Sciatic nerve (tissue), 2 donors: ENCODE data around the gene MAGIX. TPM values are rescaled to one million over a fixed set of nuclear protein-coding genes. Genes with fewer than 3 reads are reported as not detected.
A peak's percentile ranks its signal among the peaks of the same experiment; 100 is the strongest.
"Not testable (repeated sequence)": the region's sequence is repeated elsewhere in the genome, so short reads cannot be mapped to it uniquely, and the experiment has no call there.

Experiments
- ATAC-seq: fragments of 200-7000 bp; cut with Tn5 transposase; one replicate; pipeline ENCODE4 v1.9.1; 2020; ENCODE audit warnings: mild to moderate bottlenecking, moderate library complexity
- DNase-seq: peaks from one replicate; pipeline ENCODE4 v3.0.0-alpha.2; 2020; ENCODE audit warnings: low spot score
- intact Hi-C: fragments of 100-400 bp; cut with DNase I; formaldehyde crosslinking; loops from one replicate; pipeline ENCODE4 v1.14.2; 2022
- total RNA-seq: library from RNA; stranded (reverse); fragmentation: NEBNext Ultra II Directional; extraction: Animal tissue kit (Norgen Biotek cat#: 25700); gene quantifications from one replicate; pipeline ENCODE4 v1.2.1, GENCODE V29; 2021
- donor health status: DM: no; HTN: no; CAD: no.
- donor health status: DM: no; HTN: no; CAD: no.

Gene MAGIX
- total RNA-seq, 1 donor from 2014 or later: 1.0 TPM

GRCh38 chrX:49155900-49156837 lies 6.4 kb upstream of the MAGIX start:
- DNase-seq: peak; percentile 93
- ATAC-seq: peak; percentile 96
- intact Hi-C loops: no loop called here

GRCh38 chrX:49157194-49157593 lies 5.4 kb upstream of the MAGIX start:
- ATAC-seq (no peak), DNase-seq (no peak)
- intact Hi-C loops: no loop called here

GRCh38 chrX:49160908-49161307 lies 1.6 kb upstream of the MAGIX start:
- intact Hi-C loops: no loop called here
- no peak for DNase-seq
- no peak for ATAC-seq

- DNase-seq (no peak), ATAC-seq (no peak)
- intact Hi-C loops: no loop called here
Observed at GRCh38 chrX:49161632-49162031, 926 bp upstream of the MAGIX start.

GRCh38 chrX:49163555-49164419 lies 1.2 kb downstream of the MAGIX start:
- DNase-seq (peak; percentile 92), ATAC-seq (peak; percentile 87)
- intact Hi-C loops: no loop called here

- intact Hi-C loops: no loop called here
- DNase-seq (no peak), ATAC-seq (no peak)
Observed at GRCh38 chrX:49164589-49165360, 2.2 kb downstream of the MAGIX start.

- intact Hi-C loops: no loop called here
- ATAC-seq (peak; percentile 67), DNase-seq (peak; percentile 85)
Observed at GRCh38 chrX:49165901-49166881, 3.6 kb downstream of the MAGIX start.

- DNase-seq (peak; percentile 76), ATAC-seq (peak; percentile 67)
- intact Hi-C loops: no loop called here
Observed at GRCh38 chrX:49166914-49167739, 4.6 kb downstream of the MAGIX start.

GRCh38 chrX:49167740-49168108 lies 5.2 kb downstream of the MAGIX start:
- intact Hi-C loops: no loop called here
- DNase-seq (no peak), ATAC-seq (no peak)

GRCh38 chrX:49171752-49172279 lies 9.3 kb downstream of the MAGIX start, which contains the start of gene PLP2:
Gene PLP2, plus strand, starts transcription at chrX:49171898. Its CDS starts 103 bp downstream, at chrX:49172001.
- intact Hi-C loops: no loop called here
- ATAC-seq (peak; percentile 28), DNase-seq (no peak)

GRCh38 chrX:49172280-49172780 lies 9.8 kb downstream of the MAGIX start:
- ATAC-seq: peak; percentile 83
- peak; percentile 77 for DNase-seq
- intact Hi-C loops: no loop called here

GRCh38 chrX:49173544-49173943 lies 11.0 kb downstream of the MAGIX start:
- intact Hi-C loops, ATAC-seq, DNase-seq: not testable (repeated sequence)

- no peak for ATAC-seq
- intact Hi-C loops: no loop called here
Observed at GRCh38 chrX:49174723-49175122, 12.2 kb downstream of the MAGIX start.

GRCh38 chrX:49175435-49176274 lies 13.1 kb downstream of the MAGIX start:
- intact Hi-C loops: no loop called here
- DNase-seq (no peak), ATAC-seq (no peak)

More at GRCh38 chrX:49174723-49175122, 12.2 kb downstream of the MAGIX start:
- no peak for DNase-seq

GRCh38 chrX:49176421-49177326 lies 14.1 kb downstream of the MAGIX start:
- DNase-seq (peak; percentile 60), ATAC-seq (no peak)
- intact Hi-C loops: no loop called here
